GM12878 (cell line): ENCODE data around the gene CDSN. TPM values are rescaled to one million over a fixed set of nuclear protein-coding genes. Genes with fewer than 3 reads are reported as not detected.

Experiments
- ATAC-seq: fragments of 200-7000 bp; cut with Tn5 transposase; 3 replicates; pipeline ENCODE4 v1.9.1; 2020; ENCODE audit warnings: mild to moderate bottlenecking, moderate library complexity
- BruUV-seq: library from RNA; stranded (reverse); fragments of 400-500 nt; replicated peaks from 2 replicates; lab custom pipeline; 2021; lab: Mats Ljungman, UMichigan
- CTCF ChIA-PET: fragments of 300-600 bp; sonication (Branson Sonifier 250); formaldehyde crosslinking; extraction: SDS; loops from one replicate; lab custom pipeline; 2021; ENCODE audit warnings: inconsistent platforms; lab: Yijun Ruan, JAX
- POLR2A ChIA-PET: fragments of 350-600 bp; formaldehyde crosslinking; extraction: SDS; loops from one replicate; lab custom pipeline; 2021; ENCODE audit warnings: inconsistent platforms; lab: Charles Lee
- RAD21 ChIA-PET: fragments of 300-600 bp; sonication (Branson Sonifier 250); formaldehyde crosslinking; loops from one replicate; lab custom pipeline; 2023; ENCODE audit warnings: antibody characterized with exemption; ENCODE audit not compliant: unreplicated experiment; lab: Charles Lee
- SMC1A ChIA-PET: fragments of 300-600 bp; sonication (Branson Sonifier 250); formaldehyde crosslinking; loops from one replicate; lab custom pipeline; 2023; ENCODE audit not compliant: unreplicated experiment, uncharacterized antibody; lab: Charles Lee
- DNase-seq: peaks from one replicate; pipeline ENCODE4 v3.0.0-alpha.2; 2011; ENCODE audit warnings: low read depth, low spot score
- FAIRE-seq: peaks from 3 replicates; lab custom pipeline; 2011; peaks lifted over from hg19 to GRCh38; lab: Jason Lieb, UNC
- H2AFZ ChIP-seq: 2 replicates; pipeline ENCODE4 v1.6.0; 2011; ENCODE audit warnings: low read depth, low read length, control low read depth; ENCODE audit not compliant: control insufficient read depth
- H3K27ac ChIP-seq: 2 replicates; pipeline ENCODE4 v1.5.1; 2011; ENCODE audit warnings: control low read depth; ENCODE audit not compliant: control insufficient read depth, insufficient read depth
- H3K27me3 ChIP-seq, 2 experiments: replicated peaks in 1 of 2; 2 replicates each; pipeline versions ENCODE4 v1.6.0 to v1.6.1; 2011; ENCODE audit warnings: low read length in 1 of 2; ENCODE audit not compliant: control insufficient read depth in 2 of 2, insufficient read depth in 2 of 2
- H3K36me3 ChIP-seq, 2 experiments: 2 replicates each; pipeline ENCODE4 v1.5.1; 2011; ENCODE audit warnings: low read length in 1 of 2; ENCODE audit not compliant: control insufficient read depth in 2 of 2, insufficient read depth in 2 of 2
- H3K4me1 ChIP-seq: 2 replicates; pipeline ENCODE4 v1.6.1; 2011; ENCODE audit warnings: mild to moderate bottlenecking, low read length, moderate library complexity, mixed read lengths; ENCODE audit not compliant: control insufficient read depth, insufficient read depth
- H3K4me2 ChIP-seq: 2 replicates; pipeline ENCODE4 v1.6.0; 2011; ENCODE audit warnings: control low read depth; ENCODE audit not compliant: control insufficient read depth, insufficient read depth
- H3K4me3 ChIP-seq: fragments of 200-600 bp; sonication (generic); 2 replicates; pipeline ENCODE4 v1.5.1; 2016
- H3K79me2 ChIP-seq: 2 replicates; pipeline ENCODE4 v1.6.0; 2011; ENCODE audit warnings: low read length; ENCODE audit not compliant: control insufficient read depth, insufficient read depth
- H3K9ac ChIP-seq: 2 replicates; pipeline ENCODE4 v1.8.0; 2011; ENCODE audit warnings: low read length, control low read depth, mixed read lengths; ENCODE audit not compliant: control insufficient read depth, insufficient read depth
- H3K9me3 ChIP-seq: replicated peaks from 3 replicates; pipeline ENCODE4 v1.5.1; 2011; ENCODE audit warnings: mild to moderate bottlenecking, low read length; ENCODE audit not compliant: control insufficient read depth, insufficient read depth
- H4K20me1 ChIP-seq: 2 replicates; pipeline ENCODE4 v1.6.0; 2011; ENCODE audit not compliant: control insufficient read depth, insufficient read depth
- ATF7 ChIP-seq: fragments of 450-650 bp; IDR thresholded peaks from 2 replicates; pipeline ENCODE4 v1.6.1; 2016; ENCODE audit warnings: low read depth, mild to moderate bottlenecking
- CREM ChIP-seq: IDR thresholded peaks from 2 replicates; pipeline ENCODE4 v1.6.1; 2014; ENCODE audit warnings: antibody characterized with exemption, low read depth
- EGR1 ChIP-seq, 2 experiments: IDR thresholded peaks; 1 replicate in 1 of 2; 2 replicates in 1 of 2; pipeline ENCODE4 v1.6.1; 2011 to 2012; ENCODE audit warnings: low read depth in 2 of 2, low read length in 2 of 2, borderline replicate concordance in 1 of 2, mild to moderate bottlenecking in 1 of 2, moderate library complexity in 1 of 2
- FOXM1 ChIP-seq: IDR thresholded peaks from 2 replicates; pipeline ENCODE4 v1.6.1; 2012; ENCODE audit warnings: low read depth, mild to moderate bottlenecking, inconsistent platforms, low read length, moderate library complexity
- KDM1A ChIP-seq: fragments of 200-600 bp; sonication (generic); IDR thresholded peaks from 2 replicates; pipeline ENCODE4 v1.6.1; 2016; ENCODE audit warnings: borderline replicate concordance
- MLLT1 ChIP-seq: fragments of 450-650 bp; IDR thresholded peaks from 2 replicates; pipeline ENCODE4 v1.6.1; 2016; ENCODE audit warnings: mild to moderate bottlenecking
- NBN ChIP-seq: fragments of 450-650 bp; IDR thresholded peaks from 2 replicates; pipeline ENCODE4 v1.6.1; 2016
- NFYB ChIP-seq: IDR thresholded peaks from 2 replicates; pipeline ENCODE4 v1.6.1; 2011; ENCODE audit warnings: low read depth, mild to moderate bottlenecking, low read length, improper control_type of control experiment, moderate library complexity; ENCODE audit not compliant: insufficient read depth
- NKRF ChIP-seq: fragments of 450-650 bp; conservative IDR thresholded peaks from 2 replicates; pipeline ENCODE4 v1.6.1; 2017; ENCODE audit warnings: mild to moderate bottlenecking, moderate library complexity
- PAX5 ChIP-seq: IDR thresholded peaks from 2 replicates; pipeline ENCODE4 v1.6.1; 2011; ENCODE audit warnings: low read depth, low read length, borderline replicate concordance
- PAX8 ChIP-seq: fragments of 450-650 bp; IDR thresholded peaks from 2 replicates; pipeline ENCODE4 v1.6.1; 2017; ENCODE audit warnings: mild to moderate bottlenecking, moderate library complexity
- PML ChIP-seq: IDR thresholded peaks from 2 replicates; pipeline ENCODE4 v1.6.1; 2012; ENCODE audit warnings: low read length, inconsistent platforms
- POLR2A ChIP-seq: IDR thresholded peaks from 2 replicates; pipeline ENCODE4 v1.6.1; 2011; ENCODE audit warnings: low read depth, mild to moderate bottlenecking, low read length
- RAD21 ChIP-seq: IDR thresholded peaks from 2 replicates; pipeline ENCODE4 v1.6.1; 2011; ENCODE audit warnings: mild to moderate bottlenecking, low read depth, low read length, moderate library complexity; ENCODE audit not compliant: insufficient read depth
- SMC3 ChIP-seq: IDR thresholded peaks from 2 replicates; pipeline ENCODE4 v1.6.1; 2011; ENCODE audit warnings: low read length, improper control_type of control experiment, borderline replicate concordance
- SREBF1 ChIP-seq: IDR thresholded peaks from 2 replicates; pipeline ENCODE4 v1.6.1; 2012; ENCODE audit warnings: mild to moderate bottlenecking, low read length
- WGBS: methylation state at CpG from one replicate; pipeline ENCODE4 v1.1.6; 2016; ENCODE audit warnings: low lambda C conversion rate; ENCODE audit not compliant: insufficient replicate concordance, insufficient coverage; ENCODE audit errors: missing lambda C conversion rate; 5-methylcytosine and 5-hydroxymethylcytosine counted together
- in situ Hi-C: fragments of 300-500 bp; cut with MboI; formaldehyde crosslinking; loops from 9 replicates; pipeline ENCODE4 v1.14.3; 2018; ENCODE audit warnings: mixed read lengths
- intact Hi-C: fragments of 100-400 bp; cut with micrococcal nuclease; formaldehyde crosslinking; loops from one replicate; pipeline ENCODE4 v1.14.2; 2022; ENCODE audit not compliant: unreplicated experiment
- polyA plus RNA-seq, 11 experiments: library from polyadenylated mRNA; depleted of rRNA in 4 of 11; unstranded in 6 of 11; stranded (reverse) in 5 of 11; fragments of >200 nt; fragmentation: Nextera tagmentation in 4 of 11; fragmentation: Illumina TruSeq in 1 of 11; extraction: Ambion mirVana in 4 of 11; extraction: Trizol in 1 of 11; gene quantifications; 1 replicate in 1 of 11; 2 replicates in 10 of 11; pipeline versions ENCODE4 v1.2.1 to v1.2.3, GENCODE V29; 2011 to 2016; ENCODE audit warnings: inconsistent platforms in 2 of 11, missing spikeins in 2 of 11, low read depth in 1 of 11
- total RNA-seq, 4 experiments: library from RNA; depleted of rRNA in 3 of 4; stranded (reverse); fragments of >200 nt in 3 of 4; fragmentation: Illumina TruSeq in 1 of 4; extraction: Trizol in 1 of 4; gene quantifications; 2 replicates each; pipeline versions ENCODE4 v1.2.1 to v1.2.3, GENCODE V29; 2013 to 2021
- TF ChIP-seq, protein P1 (sequence below), 3 experiments: IDR thresholded peaks in 2 of 3; conservative IDR thresholded peaks in 1 of 3; 2 replicates each; pipeline ENCODE4 v1.5.1; 2011; ENCODE audit warnings: low read depth in 3 of 3, low read length in 3 of 3, mild to moderate bottlenecking in 3 of 3, control low read depth in 2 of 3, moderate library complexity in 2 of 3, inconsistent platforms in 1 of 3, mixed read lengths in 1 of 3; ENCODE audit not compliant: control insufficient read depth in 2 of 3, insufficient read depth in 1 of 3; ENCODE audit errors: extremely low read depth in 1 of 3

The CDSN gene
- total and polyA plus RNA-seq, 10 of the 15 experiments (the other 5 are each of a cell fraction or from before 2014, with no cell fraction given), result 0.01 TPM; not detected in 9

GRCh38 chr6:31070711-31071197 is 49.5 kb downstream of the CDSN start:
- POLR2A ChIA-PET, result interaction anchor here (1.0 to 1.4 kb wide), 2 partner anchors 155 to 156 kb away, joined by 4 to 5 read pairs; partner anchors contain the start of gene VARS2
- Histone ChIP-seq H3K9me3 (no peaks in the 10 kb centered on the region), H3K36me3 (no peaks in the 10 kb centered on the region), H3K27ac (no peak overlapping the region), H3K27me3 (no peaks in the 10 kb centered on the region), H3K4me1 (no peaks in the 10 kb centered on the region; the same call in 1 of the 2 replicates), H3K4me3 (no peak overlapping the region), H3K79me2 (no peaks in the 10 kb centered on the region), H3K4me2 (no peak overlapping the region), H2AFZ (no peak overlapping the region), H4K20me1 (no peaks in the 10 kb centered on the region), H3K9ac (no peak overlapping the region)
- FAIRE-seq (no peak), DNase-seq (no peak), ATAC-seq (peak; percentile 75)
- no TSS peak for BruUV-seq
- CTCF ChIA-PET, result interaction anchor here (0.6 to 3.5 kb wide), 23 partner anchors 8 to 587 kb away, joined by 3 to 115 read pairs (median 5); partner anchors contain the start of gene VARS2
- RAD21 ChIA-PET, result interaction anchor here (0.6 to 2.9 kb wide), 15 partner anchors 9 to 526 kb away, joined by 3 to 29 read pairs (median 4); partner anchors contain the start of genes MUCL3 and VARS2
- intact Hi-C loops (no loop called here), in situ Hi-C loops (no loop called here)
- WGBS, result 37% methylated on average over 6 of the region's 6 CpGs
- SMC1A ChIA-PET, result interaction anchor here (0.7 to 3.5 kb wide), 13 partner anchors 8 to 336 kb away, joined by 3 to 43 read pairs (median 4); partner anchors contain the start of gene VARS2
- TF ChIP-seq ATF7, result no peak
- no peak for TF ChIP-seq POLR2A
- TF ChIP-seq PAX5, result no peak
- no peak for TF ChIP-seq EGR1 (IDR thresholded peaks at IDR 0.05; ENCODE audit: borderline replicate concordance in 1 of 2, low read depth in 2 of 2, low read length in 2 of 2)
- TF ChIP-seq, protein P1, sequence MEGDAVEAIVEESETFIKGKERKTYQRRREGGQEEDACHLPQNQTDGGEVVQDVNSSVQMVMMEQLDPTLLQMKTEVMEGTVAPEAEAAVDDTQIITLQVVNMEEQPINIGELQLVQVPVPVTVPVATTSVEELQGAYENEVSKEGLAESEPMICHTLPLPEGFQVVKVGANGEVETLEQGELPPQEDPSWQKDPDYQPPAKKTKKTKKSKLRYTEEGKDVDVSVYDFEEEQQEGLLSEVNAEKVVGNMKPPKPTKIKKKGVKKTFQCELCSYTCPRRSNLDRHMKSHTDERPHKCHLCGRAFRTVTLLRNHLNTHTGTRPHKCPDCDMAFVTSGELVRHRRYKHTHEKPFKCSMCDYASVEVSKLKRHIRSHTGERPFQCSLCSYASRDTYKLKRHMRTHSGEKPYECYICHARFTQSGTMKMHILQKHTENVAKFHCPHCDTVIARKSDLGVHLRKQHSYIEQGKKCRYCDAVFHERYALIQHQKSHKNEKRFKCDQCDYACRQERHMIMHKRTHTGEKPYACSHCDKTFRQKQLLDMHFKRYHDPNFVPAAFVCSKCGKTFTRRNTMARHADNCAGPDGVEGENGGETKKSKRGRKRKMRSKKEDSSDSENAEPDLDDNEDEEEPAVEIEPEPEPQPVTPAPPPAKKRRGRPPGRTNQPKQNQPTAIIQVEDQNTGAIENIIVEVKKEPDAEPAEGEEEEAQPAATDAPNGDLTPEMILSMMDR (IDR thresholded peaks at IDR 0.05 in 2 of 3, conservative IDR thresholded peaks at IDR 0.05 in 1 of 3; ENCODE audit: control insufficient read depth in 2 of 3, extremely low read depth in 1 of 3, insufficient read depth in 1 of 3, low read depth in 3 of 3, low read length in 3 of 3), result peak; percentile 29 to 57 (median 41); a peak in 4 of 6 replicates
- TF ChIP-seq NKRF, result no peak
- TF ChIP-seq CREM, result no peak
- peak; percentile 30; the same call in 1 of the 2 replicates for TF ChIP-seq SMC3
- no peak for TF ChIP-seq SREBF1
- no peak for TF ChIP-seq PAX8
- TF ChIP-seq RAD21, result peak; percentile 50
- no peak for TF ChIP-seq FOXM1
- TF ChIP-seq NFYB, result no peak
- no peak for TF ChIP-seq MLLT1
- TF ChIP-seq KDM1A, result no peak
- TF ChIP-seq NBN, result no peak
- no peak for TF ChIP-seq PML
